ENCODE measurements around the gene CFAP74.

The CFAP74 gene

DNA sequence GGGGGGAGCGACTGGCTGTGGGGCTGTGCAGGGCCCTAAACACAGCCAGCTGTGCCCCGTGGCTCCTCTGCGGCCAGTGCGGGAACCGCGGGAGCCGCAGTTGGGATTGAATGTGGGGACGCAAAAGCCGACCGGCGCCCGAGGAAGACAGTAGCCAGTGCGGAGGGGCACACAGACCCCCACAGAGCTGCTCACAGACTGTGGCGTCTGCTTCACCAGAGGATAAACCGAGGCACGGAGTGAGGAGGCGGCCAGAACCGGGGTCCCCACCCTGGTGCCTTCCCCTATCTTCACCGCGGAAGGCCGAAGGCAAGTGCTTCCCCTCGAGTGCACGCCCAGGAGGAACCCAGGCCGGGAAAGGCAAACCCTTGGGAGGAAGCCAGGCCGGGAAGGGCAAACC, 75.8 kb downstream of the CFAP74 start:
- Histone ChIP-seq H3K27me3 (ENCODE audit: control insufficient read depth in 3 of 3, insufficient read depth in 3 of 3, low read depth in 1 of 3, low read length in 3 of 3) (peaks cover 0 to 7% (median 0%) of the 10 kb centered on the region in 3 experiments), H4K91ac (ENCODE audit: low read depth, low read length, poor library complexity) (no peak overlapping the region), H3K14ac (ENCODE audit: low read length) (no peak overlapping the region), H3K4me3 (ENCODE audit: low read length in 2 of 2) (no peak overlapping the region), H3K79me1 (ENCODE audit: low read depth, low read length) (peaks cover 4% of the 10 kb centered on the region), H2BK12ac (ENCODE audit: low read length) (peak overlapping the region; percentile 22), H3K9ac (ENCODE audit: low read depth, low read length, poor library complexity) (no peak overlapping the region), H3K36me3 (replicated peaks in 1 of 2; ENCODE audit: control insufficient read depth in 2 of 2, insufficient read depth in 2 of 2, low read length in 2 of 2) (no peaks in the 10 kb centered on the region), H3K4me2 (ENCODE audit: insufficient read depth, low read length, poor library complexity, severe bottlenecking) (no peak overlapping the region), H3K23ac (ENCODE audit: low read depth, low read length, poor library complexity) (no peak overlapping the region), H4K8ac (ENCODE audit: low read depth, low read length) (no peak overlapping the region), H2BK120ac (ENCODE audit: low read depth, low read length) (no peak overlapping the region), H3K9me3 (replicated peaks in 1 of 2; ENCODE audit: control insufficient read depth in 2 of 2, insufficient read depth in 1 of 2, low read depth in 1 of 2, low read length in 2 of 2) (peaks cover 0 to 2% of the 10 kb centered on the region in 2 donors), H2AFZ (ENCODE audit: low read length) (no peak overlapping the region), H3K4me1 (ENCODE audit: control insufficient read depth in 2 of 2, insufficient read depth in 1 of 2, low read depth in 1 of 2, low read length in 2 of 2) (no peaks in the 10 kb centered on the region), H2BK15ac (ENCODE audit: low read length) (no peak overlapping the region), H2BK5ac (ENCODE audit: low read length) (no peak overlapping the region), H2AK5ac (ENCODE audit: low read depth, low read length) (peak overlapping the region; percentile 70), H3K18ac (ENCODE audit: low read length) (no peak overlapping the region), H3K4ac (ENCODE audit: low read length) (no peak overlapping the region), H3K27ac (replicated peaks; ENCODE audit: low read length) (no peak overlapping the region)
- no peak for DNase-seq (ENCODE audit: low spot score)
- no CpG with 5 or more reads among the region's 25 CpGs for WGBS, 2 donors (ENCODE audit: extremely low coverage in 2 of 2, insufficient read length in 2 of 2, insufficient replicate concordance in 1 of 2)

DNA sequence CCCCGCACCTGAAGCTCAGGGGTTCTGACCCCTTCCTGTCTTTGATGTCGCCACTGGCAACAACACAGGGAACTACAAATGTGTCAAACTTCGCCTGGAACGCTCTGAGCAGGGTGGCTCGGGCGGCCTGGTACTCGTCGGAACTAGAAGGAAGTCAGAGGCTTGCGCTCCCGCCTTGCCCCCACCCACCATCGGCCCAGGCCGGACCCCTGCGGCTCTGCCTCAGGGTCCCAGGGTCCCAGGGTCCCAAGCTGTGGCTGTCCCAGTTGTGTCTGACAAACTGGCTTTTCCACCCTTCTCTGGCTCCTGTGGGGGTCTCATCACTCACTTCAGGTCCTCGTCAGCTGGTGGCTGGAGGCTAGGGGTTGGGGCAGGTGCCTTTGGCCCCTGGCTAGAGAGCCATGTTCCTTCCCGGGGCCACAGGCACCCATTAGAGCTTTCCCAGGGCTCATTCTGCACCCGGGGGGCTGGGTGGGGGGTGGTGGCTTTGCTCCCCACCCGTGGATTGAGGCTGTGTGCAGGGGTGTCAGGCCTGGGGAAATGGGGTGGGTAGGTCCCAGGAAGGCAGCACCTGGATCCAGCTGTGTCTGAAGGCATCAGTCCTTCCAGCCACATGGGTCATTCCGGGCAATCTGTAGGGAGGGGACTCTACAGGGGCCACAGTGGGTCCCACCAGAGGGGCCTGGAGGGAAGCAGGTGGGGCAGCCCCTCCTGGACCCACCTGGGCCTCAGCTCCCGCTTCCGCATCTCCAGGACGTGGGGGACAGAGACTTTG, 76.5 kb downstream of the CFAP74 start:
- H4K8ac ChIP-seq (ENCODE audit: low read depth, low read length), result no peak overlapping the region
- H3K4me3 ChIP-seq (ENCODE audit: low read length in 2 of 2), result no peak overlapping the region
- H3K79me1 ChIP-seq (ENCODE audit: low read depth, low read length), result peaks cover 4% of the 10 kb centered on the region
- no peak overlapping the region for H2BK120ac ChIP-seq (ENCODE audit: low read depth, low read length)
- H2AFZ ChIP-seq (ENCODE audit: low read length), result no peak overlapping the region
- no peak overlapping the region for H3K4ac ChIP-seq (ENCODE audit: low read length)
- H4K91ac ChIP-seq (ENCODE audit: low read depth, low read length, poor library complexity), result no peak overlapping the region
- H3K18ac ChIP-seq (ENCODE audit: low read length), result peak overlapping the region; percentile 57
- no peak overlapping the region for H2BK12ac ChIP-seq (ENCODE audit: low read length)
- H2AK5ac ChIP-seq (ENCODE audit: low read depth, low read length), result peak overlapping the region; percentile 84
- no peak overlapping the region for H2BK5ac ChIP-seq (ENCODE audit: low read length)
- no peak for DNase-seq (ENCODE audit: low spot score)
- no peak overlapping the region for H3K27ac ChIP-seq (replicated peaks; ENCODE audit: low read length)
- peaks cover 0 to 7% (median 0%) of the 10 kb centered on the region in 3 experiments for H3K27me3 ChIP-seq (ENCODE audit: control insufficient read depth in 3 of 3, insufficient read depth in 3 of 3, low read depth in 1 of 3, low read length in 3 of 3)
- peaks cover 0 to 2% of the 10 kb centered on the region in 2 donors for H3K9me3 ChIP-seq (replicated peaks in 1 of 2; ENCODE audit: control insufficient read depth in 2 of 2, insufficient read depth in 1 of 2, low read depth in 1 of 2, low read length in 2 of 2)
- peak overlapping the region; percentile 21 for H3K14ac ChIP-seq (ENCODE audit: low read length)
- no peaks in the 10 kb centered on the region for H3K4me1 ChIP-seq (ENCODE audit: control insufficient read depth in 2 of 2, insufficient read depth in 1 of 2, low read depth in 1 of 2, low read length in 2 of 2)
- peak overlapping the region; percentile 31 for H3K23ac ChIP-seq (ENCODE audit: low read depth, low read length, poor library complexity)
- H2BK15ac ChIP-seq (ENCODE audit: low read length), result peak overlapping the region; percentile 67
- H3K4me2 ChIP-seq (ENCODE audit: insufficient read depth, low read length, poor library complexity, severe bottlenecking), result no peak overlapping the region
- no peak overlapping the region for H3K9ac ChIP-seq (ENCODE audit: low read depth, low read length, poor library complexity)
- no peaks in the 10 kb centered on the region for H3K36me3 ChIP-seq (replicated peaks in 1 of 2; ENCODE audit: control insufficient read depth in 2 of 2, insufficient read depth in 2 of 2, low read length in 2 of 2)
- WGBS, 2 donors (ENCODE audit: extremely low coverage in 2 of 2, insufficient read length in 2 of 2, insufficient replicate concordance in 1 of 2), result no CpG with 5 or more reads among the region's 21 CpGs

DNA sequence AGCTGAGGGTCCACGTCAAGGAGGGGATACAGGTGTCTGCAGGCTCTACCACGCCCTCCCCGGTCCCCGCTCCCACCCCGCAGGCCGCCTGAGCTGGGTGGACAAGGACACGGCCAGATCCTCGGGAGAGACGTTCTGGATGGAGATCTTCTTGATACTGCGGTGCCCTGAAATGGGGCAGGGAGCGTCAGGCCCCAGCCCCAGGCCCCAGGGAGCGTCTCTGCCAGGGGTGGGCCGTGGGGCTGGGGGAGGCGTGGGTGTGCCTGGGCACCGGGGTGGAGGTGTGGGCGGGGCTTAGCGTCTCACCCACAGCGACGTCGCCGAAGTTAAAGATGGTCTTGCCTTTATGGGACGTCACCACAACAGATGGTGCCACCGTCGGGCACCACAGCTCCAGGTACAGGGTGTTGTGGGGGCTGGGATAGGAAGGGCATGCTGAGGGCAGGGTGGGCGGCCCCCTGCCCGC, 77.2 kb downstream of the CFAP74 start:
- no peak overlapping the region for H3K4me3 ChIP-seq (ENCODE audit: low read length in 2 of 2)
- H3K18ac ChIP-seq (ENCODE audit: low read length), result peak overlapping the region; percentile 83
- no peaks in the 10 kb centered on the region for H3K4me1 ChIP-seq (ENCODE audit: control insufficient read depth in 2 of 2, insufficient read depth in 1 of 2, low read depth in 1 of 2, low read length in 2 of 2)
- H3K27ac ChIP-seq (replicated peaks; ENCODE audit: low read length), result no peak overlapping the region
- H4K91ac ChIP-seq (ENCODE audit: low read depth, low read length, poor library complexity), result no peak overlapping the region
- peak overlapping the region; percentile 73 for H3K23ac ChIP-seq (ENCODE audit: low read depth, low read length, poor library complexity)
- peaks cover 0 to 7% (median 0%) of the 10 kb centered on the region in 3 experiments for H3K27me3 ChIP-seq (ENCODE audit: control insufficient read depth in 3 of 3, insufficient read depth in 3 of 3, low read depth in 1 of 3, low read length in 3 of 3)
- WGBS, 2 donors (ENCODE audit: extremely low coverage in 2 of 2, insufficient read length in 2 of 2, insufficient replicate concordance in 1 of 2), result no CpG with 5 or more reads among the region's 26 CpGs
- peaks cover 0 to 2% of the 10 kb centered on the region in 2 donors for H3K9me3 ChIP-seq (replicated peaks in 1 of 2; ENCODE audit: control insufficient read depth in 2 of 2, insufficient read depth in 1 of 2, low read depth in 1 of 2, low read length in 2 of 2)
- no peak overlapping the region for H3K4ac ChIP-seq (ENCODE audit: low read length)
- H2BK5ac ChIP-seq (ENCODE audit: low read length), result peak overlapping the region; percentile 66
- peak overlapping the region; percentile 84 for H2AK5ac ChIP-seq (ENCODE audit: low read depth, low read length)
- H3K79me1 ChIP-seq (ENCODE audit: low read depth, low read length), result peaks cover 6% of the 10 kb centered on the region
- no peaks in the 10 kb centered on the region for H3K36me3 ChIP-seq (replicated peaks in 1 of 2; ENCODE audit: control insufficient read depth in 2 of 2, insufficient read depth in 2 of 2, low read length in 2 of 2)
- no peak overlapping the region for H2BK120ac ChIP-seq (ENCODE audit: low read depth, low read length)
- H2AFZ ChIP-seq (ENCODE audit: low read length), result no peak overlapping the region
- peak overlapping the region; percentile 67 for H2BK15ac ChIP-seq (ENCODE audit: low read length)
- H3K9ac ChIP-seq (ENCODE audit: low read depth, low read length, poor library complexity), result no peak overlapping the region
- peak overlapping the region; percentile 71 for H3K14ac ChIP-seq (ENCODE audit: low read length)
- no peak overlapping the region for H2BK12ac ChIP-seq (ENCODE audit: low read length)
- H4K8ac ChIP-seq (ENCODE audit: low read depth, low read length), result no peak overlapping the region
- no peak overlapping the region for H3K4me2 ChIP-seq (ENCODE audit: insufficient read depth, low read length, poor library complexity, severe bottlenecking)
- no peak for DNase-seq (ENCODE audit: low spot score)

Data from neuronal stem cell (in vitro differentiated cells).